Keratinocyte (primary cell): Measurements from ENCODE around the gene CTXN2. TPM values are rescaled to one million over a fixed set of nuclear protein-coding genes. Genes with fewer than 3 reads are reported as not detected.

Experiments used
- DNase-seq: peaks from one replicate; pipeline ENCODE4 v3.0.0-alpha.2; 2011; ENCODE audit warnings: low read depth, missing footprints, low spot score
- FAIRE-seq: peaks from 2 replicates; lab custom pipeline; 2011; peaks lifted over from hg19 to GRCh38; lab: Jason Lieb, UNC
- H2AFZ ChIP-seq: 2 replicates; pipeline ENCODE4 v1.6.0; 2012; ENCODE audit warnings: low read length, control low read depth, inconsistent platforms; ENCODE audit not compliant: control insufficient read depth
- H3K27ac ChIP-seq: 2 replicates; pipeline ENCODE4 v1.5.1; 2011; ENCODE audit warnings: low read length; ENCODE audit not compliant: control insufficient read depth, insufficient read depth
- H3K27me3 ChIP-seq: 3 replicates; pipeline ENCODE4 v1.6.0; 2011; ENCODE audit warnings: low read length; ENCODE audit not compliant: control insufficient read depth, insufficient read depth; ENCODE audit errors: extremely low read depth
- H3K36me3 ChIP-seq, 2 experiments: 2 replicates in 1 of 2; 3 replicates in 1 of 2; pipeline ENCODE4 v1.5.1; 2011; ENCODE audit warnings: low read length in 2 of 2, mild to moderate bottlenecking in 1 of 2; ENCODE audit not compliant: control insufficient read depth in 2 of 2, insufficient read depth in 2 of 2; ENCODE audit errors: extremely low read depth in 1 of 2
- H3K4me1 ChIP-seq: 3 replicates; pipeline ENCODE4 v1.5.1; 2011; ENCODE audit warnings: low read length; ENCODE audit not compliant: control insufficient read depth, insufficient read depth; ENCODE audit errors: extremely low read depth
- H3K4me2 ChIP-seq: 3 replicates; pipeline ENCODE4 v1.6.0; 2011; ENCODE audit warnings: low read depth, low read length; ENCODE audit not compliant: control insufficient read depth, insufficient read depth; ENCODE audit errors: extremely low read depth
- H3K4me3 ChIP-seq, 3 experiments: fragments of 200-600 bp in 1 of 3; sonication (generic) in 1 of 3; 2 replicates in 2 of 3; 3 replicates in 1 of 3; pipeline ENCODE4 v1.5.1; 2011 to 2016; ENCODE audit warnings: low read length in 3 of 3, mild to moderate bottlenecking in 3 of 3, control low read depth in 2 of 3, inconsistent platforms in 1 of 3, low read depth in 1 of 3, mixed read lengths in 1 of 3, mixed run types in 1 of 3, moderate library complexity in 1 of 3; ENCODE audit not compliant: control insufficient read depth in 2 of 3, insufficient read depth in 2 of 3; ENCODE audit errors: extremely low read depth in 1 of 3
- H3K79me2 ChIP-seq: 2 replicates; pipeline ENCODE4 v1.6.0; 2012; ENCODE audit warnings: low read length; ENCODE audit not compliant: control insufficient read depth, insufficient read depth
- H3K9ac ChIP-seq: 3 replicates; pipeline ENCODE4 v1.6.0; 2011; ENCODE audit warnings: low read length; ENCODE audit not compliant: control insufficient read depth, insufficient read depth; ENCODE audit errors: extremely low read depth
- H3K9me1 ChIP-seq: 3 replicates; pipeline ENCODE4 v1.6.0; 2011; ENCODE audit warnings: low read length; ENCODE audit not compliant: control insufficient read depth, insufficient read depth; ENCODE audit errors: extremely low read depth
- H3K9me3 ChIP-seq: 2 replicates; pipeline ENCODE4 v1.5.1; 2012; ENCODE audit warnings: low read depth, low read length; ENCODE audit not compliant: control insufficient read depth
- H4K20me1 ChIP-seq: 3 replicates; pipeline ENCODE4 v1.6.0; 2011; ENCODE audit warnings: low read length; ENCODE audit not compliant: control insufficient read depth, insufficient read depth; ENCODE audit errors: extremely low read depth
- EZH2 ChIP-seq: IDR thresholded peaks from one replicate; pipeline ENCODE4 v1.6.1; 2012; ENCODE audit warnings: inconsistent platforms, mild to moderate bottlenecking, low read length, moderate library complexity
- dilution Hi-C: fragments of 300-500 bp; cut with MboI; formaldehyde crosslinking; loops from one replicate; pipeline ENCODE4 v1.7.0; 2020; ENCODE audit warnings: low sequenced_read_pairs; ENCODE audit not compliant: extremely low pct_ligation_motif_present
- polyA plus RNA-seq, 5 experiments: library from polyadenylated mRNA; depleted of rRNA in 3 of 5; stranded (reverse) in 3 of 5; stranded (forward) in 1 of 5; unstranded in 1 of 5; fragments of >200 nt; gene quantifications; 1 replicate in 1 of 5; 2 replicates in 3 of 5; 3 replicates in 1 of 5; pipeline versions ENCODE4 v1.2.1 to v1.2.3, GENCODE V29; 2011 to 2012; ENCODE audit warnings: missing spikeins in 2 of 5, low read depth in 1 of 5, low replicate concordance in 1 of 5
- TF ChIP-seq, protein P1 (sequence below), 3 experiments: IDR thresholded peaks in 1 of 3; conservative IDR thresholded peaks in 1 of 3; optimal IDR thresholded peaks in 1 of 3; 2 replicates in 2 of 3; 3 replicates in 1 of 3; pipeline versions ENCODE3 to v1.5.1; 2011; ENCODE audit warnings: low read length in 3 of 3, mild to moderate bottlenecking in 3 of 3, moderate library complexity in 2 of 3, control low read depth in 1 of 3, inconsistent platforms in 1 of 3; ENCODE audit not compliant: insufficient read depth in 2 of 3; ENCODE audit errors: extremely low read depth in 1 of 3

CTXN2 gene
- polyA plus RNA-seq, 1 donor (not counting 4 experiments of a cell fraction or from before 2014, with no cell fraction given): not detected

DNA sequence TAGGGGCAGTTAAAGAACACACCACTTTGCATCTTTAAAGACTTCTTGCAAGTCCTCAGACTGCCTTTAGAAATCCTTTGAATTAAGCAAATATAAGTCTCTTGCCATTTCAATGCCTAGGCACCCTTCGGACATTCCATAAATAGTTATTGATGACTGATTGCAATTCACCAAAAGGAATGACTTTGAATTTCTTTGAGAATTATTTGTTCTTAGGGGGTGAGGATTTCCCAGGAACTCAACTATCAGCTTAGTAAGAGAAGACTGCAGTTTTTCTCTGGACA, 12.9 kb upstream of the CTXN2 start:
- Histone ChIP-seq H3K36me3 (no peaks in the 10 kb centered on the region), H2AFZ (no peak overlapping the region), H3K4me1 (no peaks in the 10 kb centered on the region), H3K4me3 (peak overlapping the region in 1 of 3 experiments; percentile 11), H3K27me3 (peaks cover 4% of the 10 kb centered on the region), H3K4me2 (peak overlapping the region; percentile 39), H3K27ac (no peak overlapping the region), H3K9me3 (no peaks in the 10 kb centered on the region), H3K9ac (no peak overlapping the region), H3K79me2 (no peaks in the 10 kb centered on the region), H4K20me1 (no peaks in the 10 kb centered on the region), H3K9me1 (no peaks in the 10 kb centered on the region)
- DNase-seq: no peak
- dilution Hi-C loops: no loop called here
- no peak for FAIRE-seq
- no peak for TF ChIP-seq EZH2
- TF ChIP-seq, protein P1, sequence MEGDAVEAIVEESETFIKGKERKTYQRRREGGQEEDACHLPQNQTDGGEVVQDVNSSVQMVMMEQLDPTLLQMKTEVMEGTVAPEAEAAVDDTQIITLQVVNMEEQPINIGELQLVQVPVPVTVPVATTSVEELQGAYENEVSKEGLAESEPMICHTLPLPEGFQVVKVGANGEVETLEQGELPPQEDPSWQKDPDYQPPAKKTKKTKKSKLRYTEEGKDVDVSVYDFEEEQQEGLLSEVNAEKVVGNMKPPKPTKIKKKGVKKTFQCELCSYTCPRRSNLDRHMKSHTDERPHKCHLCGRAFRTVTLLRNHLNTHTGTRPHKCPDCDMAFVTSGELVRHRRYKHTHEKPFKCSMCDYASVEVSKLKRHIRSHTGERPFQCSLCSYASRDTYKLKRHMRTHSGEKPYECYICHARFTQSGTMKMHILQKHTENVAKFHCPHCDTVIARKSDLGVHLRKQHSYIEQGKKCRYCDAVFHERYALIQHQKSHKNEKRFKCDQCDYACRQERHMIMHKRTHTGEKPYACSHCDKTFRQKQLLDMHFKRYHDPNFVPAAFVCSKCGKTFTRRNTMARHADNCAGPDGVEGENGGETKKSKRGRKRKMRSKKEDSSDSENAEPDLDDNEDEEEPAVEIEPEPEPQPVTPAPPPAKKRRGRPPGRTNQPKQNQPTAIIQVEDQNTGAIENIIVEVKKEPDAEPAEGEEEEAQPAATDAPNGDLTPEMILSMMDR (optimal IDR thresholded peaks at IDR 0.05 in 1 of 3, IDR thresholded peaks at IDR 0.05 in 1 of 3, conservative IDR thresholded peaks at IDR 0.05 in 1 of 3; ENCODE audit: extremely low read depth in 1 of 3, insufficient read depth in 2 of 3, low read length in 3 of 3): no peak

DNA sequence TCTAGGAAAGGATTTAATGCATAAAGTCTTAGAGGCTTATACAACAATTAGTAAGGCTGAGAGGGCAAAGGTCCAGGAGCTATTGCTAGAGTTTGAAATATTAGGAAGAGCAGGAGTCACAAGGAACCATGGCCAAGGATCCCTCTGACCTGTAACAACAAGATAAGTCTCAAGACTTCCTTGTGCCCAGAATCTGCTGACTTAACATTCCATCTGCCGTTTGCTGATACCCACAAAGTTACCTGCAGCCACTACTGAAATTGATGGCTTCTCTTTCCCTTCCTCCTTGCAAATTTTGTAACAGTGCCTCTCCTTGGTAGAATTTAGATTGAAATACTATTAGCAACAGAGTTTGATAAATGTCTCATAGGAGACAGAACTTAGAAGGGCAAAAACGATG, 8.7 kb upstream of the CTXN2 start:
- no peak for DNase-seq
- no peaks in the 10 kb centered on the region for H3K9me3 ChIP-seq
- FAIRE-seq: no peak
- no peaks in the 10 kb centered on the region for H3K9me1 ChIP-seq
- dilution Hi-C loops: no loop called here
- no peak overlapping the region for H3K4me2 ChIP-seq
- TF ChIP-seq, protein P1 (optimal IDR thresholded peaks at IDR 0.05 in 1 of 3, IDR thresholded peaks at IDR 0.05 in 1 of 3, conservative IDR thresholded peaks at IDR 0.05 in 1 of 3; ENCODE audit: extremely low read depth in 1 of 3, insufficient read depth in 2 of 3, low read length in 3 of 3): no peak
- no peak for TF ChIP-seq EZH2
- H3K27ac ChIP-seq: no peak overlapping the region
- no peaks in the 10 kb centered on the region for H3K79me2 ChIP-seq
- no peaks in the 10 kb centered on the region for H4K20me1 ChIP-seq
- peaks cover 4% of the 10 kb centered on the region for H3K27me3 ChIP-seq
- H3K4me3 ChIP-seq: no peak overlapping the region
- H2AFZ ChIP-seq: no peak overlapping the region
- H3K36me3 ChIP-seq: no peaks in the 10 kb centered on the region
- H3K9ac ChIP-seq: no peak overlapping the region
- H3K4me1 ChIP-seq: no peaks in the 10 kb centered on the region
